Uterus (tissue), 2 donors: ENCODE data around the gene TADA1.

Source experiments
- POLR2A ChIP-seq, 2 donors: fragments of 450-650 bp; IDR thresholded peaks; one replicate each; pipeline ENCODE4 v1.6.1; 2016; ENCODE audit warnings: antibody characterized with exemption in 2 of 2, mild to moderate bottlenecking in 1 of 2, moderate library complexity in 1 of 2
- TF ChIP-seq, protein P1 (sequence below), 4 experiments: fragments of 200-600 bp in 2 of 4; fragments of 450-650 bp in 2 of 4; sonication (generic) in 2 of 4; IDR thresholded peaks; one replicate each; pipeline ENCODE4 v1.5.1; 2016 to 2019; ENCODE audit warnings: antibody characterized with exemption in 4 of 4, mild to moderate bottlenecking in 2 of 4, moderate library complexity in 1 of 4

- TF ChIP-seq, protein P1, sequence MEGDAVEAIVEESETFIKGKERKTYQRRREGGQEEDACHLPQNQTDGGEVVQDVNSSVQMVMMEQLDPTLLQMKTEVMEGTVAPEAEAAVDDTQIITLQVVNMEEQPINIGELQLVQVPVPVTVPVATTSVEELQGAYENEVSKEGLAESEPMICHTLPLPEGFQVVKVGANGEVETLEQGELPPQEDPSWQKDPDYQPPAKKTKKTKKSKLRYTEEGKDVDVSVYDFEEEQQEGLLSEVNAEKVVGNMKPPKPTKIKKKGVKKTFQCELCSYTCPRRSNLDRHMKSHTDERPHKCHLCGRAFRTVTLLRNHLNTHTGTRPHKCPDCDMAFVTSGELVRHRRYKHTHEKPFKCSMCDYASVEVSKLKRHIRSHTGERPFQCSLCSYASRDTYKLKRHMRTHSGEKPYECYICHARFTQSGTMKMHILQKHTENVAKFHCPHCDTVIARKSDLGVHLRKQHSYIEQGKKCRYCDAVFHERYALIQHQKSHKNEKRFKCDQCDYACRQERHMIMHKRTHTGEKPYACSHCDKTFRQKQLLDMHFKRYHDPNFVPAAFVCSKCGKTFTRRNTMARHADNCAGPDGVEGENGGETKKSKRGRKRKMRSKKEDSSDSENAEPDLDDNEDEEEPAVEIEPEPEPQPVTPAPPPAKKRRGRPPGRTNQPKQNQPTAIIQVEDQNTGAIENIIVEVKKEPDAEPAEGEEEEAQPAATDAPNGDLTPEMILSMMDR (IDR thresholded peaks at IDR 0.05), result no peak
- no peak for TF ChIP-seq POLR2A (IDR thresholded peaks at IDR 0.05)
Observed at GRCh38 chr1:166855558-166855957, 20.5 kb downstream of the TADA1 start.
